Lower lobe of right lung (tissue), 2 donors: ENCODE results near the gene MRRF. TPM values are rescaled to one million over a fixed set of nuclear protein-coding genes. Genes with fewer than 3 reads are reported as not detected.
A peak's percentile ranks its signal among the peaks of the same experiment; 100 is the strongest.

ENCODE experiments used
- ATAC-seq, 2 donors: fragments of 200-7000 bp; cut with Tn5 transposase; one replicate each; pipeline ENCODE4 v1.9.1; 2020 to 2022; ENCODE audit warnings: mild to moderate bottlenecking in 2 of 2, moderate library complexity in 2 of 2
- DNase-seq: peaks from one replicate; pipeline ENCODE4 v3.0.0-alpha.2; 2020
- H3K27ac ChIP-seq: fragments of 200-600 bp; one replicate; pipeline ENCODE4 v1.8.0; 2022
- H3K27me3 ChIP-seq: fragments of 200-600 bp; one replicate; pipeline ENCODE4 v1.8.0; 2022; ENCODE audit warnings: low read depth
- H3K36me3 ChIP-seq: fragments of 200-600 bp; one replicate; pipeline ENCODE4 v1.8.0; 2022; ENCODE audit warnings: mild to moderate bottlenecking
- H3K4me1 ChIP-seq: fragments of 200-600 bp; one replicate; pipeline ENCODE4 v1.8.0; 2022
- H3K4me3 ChIP-seq: fragments of 200-600 bp; one replicate; pipeline ENCODE4 v1.8.0; 2022; ENCODE audit warnings: mild to moderate bottlenecking
- H3K9me3 ChIP-seq: fragments of 200-600 bp; one replicate; pipeline ENCODE4 v1.8.0; 2022
- intact Hi-C: fragments of 100-400 bp; cut with DNase I; formaldehyde crosslinking; loops from one replicate; pipeline ENCODE4 v1.11.0; 2022
- total RNA-seq: library from RNA; stranded (reverse); fragmentation: NEBNext Ultra II Directional; extraction: Animal tissue kit (Norgen Biotek cat#: 25700); gene quantifications from one replicate; pipeline ENCODE4 v1.2.1, GENCODE V29; 2021
- TF ChIP-seq, protein P1 (sequence below): fragments of 200-600 bp; IDR thresholded peaks from one replicate; pipeline ENCODE4 v1.8.0; 2022; ENCODE audit warnings: antibody characterized with exemption, mild to moderate bottlenecking
- donor health status: DM: no; HTN: yes; CAD: no; lungs with severe emphysema.

The MRRF gene
- total RNA-seq, 1 donor from 2014 or later = 30.2 TPM

DNA sequence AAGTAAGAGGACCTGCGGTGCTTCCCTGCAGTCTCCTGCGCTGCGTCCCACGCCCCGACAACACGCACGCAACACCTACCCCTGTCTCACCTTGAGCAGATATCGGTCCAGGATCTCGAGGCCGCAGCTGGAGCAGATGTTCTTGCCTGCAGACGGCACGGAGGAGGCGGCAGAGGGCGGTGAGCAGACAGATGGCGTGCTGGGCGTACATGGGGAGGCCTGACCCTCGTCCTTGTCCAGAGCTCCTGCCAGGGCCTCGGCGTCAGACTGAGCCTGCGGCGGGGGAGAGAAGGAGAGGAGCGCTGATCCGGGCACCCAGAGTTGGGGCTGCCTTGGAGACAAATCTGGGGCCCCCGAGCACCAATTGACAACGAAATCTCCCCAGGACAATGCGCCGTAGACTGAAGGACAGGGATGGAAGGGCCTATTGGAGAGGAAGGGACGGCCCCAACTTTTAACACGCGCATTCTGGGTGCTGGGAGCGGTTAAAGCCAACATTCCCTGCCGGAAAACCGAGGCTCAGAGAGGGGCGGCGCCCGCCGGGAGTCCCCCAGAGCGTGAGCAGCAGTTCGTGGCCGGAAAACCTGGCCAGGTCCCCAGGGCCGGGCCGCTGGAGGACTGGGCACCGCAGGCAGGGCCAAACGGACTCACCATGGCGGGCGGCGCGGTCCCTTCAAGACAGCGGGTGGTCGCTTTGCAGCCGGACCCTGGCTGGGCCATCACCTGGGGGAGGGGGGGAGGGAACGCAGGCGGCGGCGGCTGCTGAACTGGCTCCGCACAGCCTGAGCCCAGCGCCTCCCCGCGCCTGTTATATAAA lies 37.7 kb upstream of the MRRF start:
- peak overlapping the region; percentile 50 for H3K4me3 ChIP-seq
- peaks cover 66% of the 10 kb centered on the region for H3K27me3 ChIP-seq
- no peak for DNase-seq
- H3K9me3 ChIP-seq = no peaks in the 10 kb centered on the region
- peak in 1 of 2 donors; percentile 17 for ATAC-seq
- intact Hi-C loops = no loop called here
- no peak overlapping the region for H3K27ac ChIP-seq
- no peaks in the 10 kb centered on the region for H3K36me3 ChIP-seq
- peaks cover 32% of the 10 kb centered on the region for H3K4me1 ChIP-seq
- TF ChIP-seq, protein P1, sequence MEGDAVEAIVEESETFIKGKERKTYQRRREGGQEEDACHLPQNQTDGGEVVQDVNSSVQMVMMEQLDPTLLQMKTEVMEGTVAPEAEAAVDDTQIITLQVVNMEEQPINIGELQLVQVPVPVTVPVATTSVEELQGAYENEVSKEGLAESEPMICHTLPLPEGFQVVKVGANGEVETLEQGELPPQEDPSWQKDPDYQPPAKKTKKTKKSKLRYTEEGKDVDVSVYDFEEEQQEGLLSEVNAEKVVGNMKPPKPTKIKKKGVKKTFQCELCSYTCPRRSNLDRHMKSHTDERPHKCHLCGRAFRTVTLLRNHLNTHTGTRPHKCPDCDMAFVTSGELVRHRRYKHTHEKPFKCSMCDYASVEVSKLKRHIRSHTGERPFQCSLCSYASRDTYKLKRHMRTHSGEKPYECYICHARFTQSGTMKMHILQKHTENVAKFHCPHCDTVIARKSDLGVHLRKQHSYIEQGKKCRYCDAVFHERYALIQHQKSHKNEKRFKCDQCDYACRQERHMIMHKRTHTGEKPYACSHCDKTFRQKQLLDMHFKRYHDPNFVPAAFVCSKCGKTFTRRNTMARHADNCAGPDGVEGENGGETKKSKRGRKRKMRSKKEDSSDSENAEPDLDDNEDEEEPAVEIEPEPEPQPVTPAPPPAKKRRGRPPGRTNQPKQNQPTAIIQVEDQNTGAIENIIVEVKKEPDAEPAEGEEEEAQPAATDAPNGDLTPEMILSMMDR = no peak

DNA sequence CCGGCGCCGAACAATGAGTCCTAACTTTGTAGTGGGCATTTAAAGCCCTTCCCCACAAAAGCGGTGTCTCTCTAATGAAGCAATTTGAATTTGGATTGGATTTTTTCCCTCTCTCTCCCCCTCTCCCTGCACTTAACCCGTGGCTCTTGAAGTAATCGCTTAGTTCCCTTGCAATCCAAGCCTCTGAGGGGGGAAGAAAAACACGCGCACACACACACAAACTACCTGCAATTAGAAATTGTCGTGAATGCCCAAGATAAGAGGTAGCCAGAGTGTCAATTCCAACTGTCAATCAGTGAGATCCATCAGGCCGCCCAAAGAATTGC lies 37.1 kb upstream of the MRRF start:
- DNase-seq (no peak), ATAC-seq (no peak)
- Histone ChIP-seq H3K27me3 (peaks cover 62% of the 10 kb centered on the region), H3K4me3 (peak overlapping the region; percentile 50), H3K4me1 (peaks cover 32% of the 10 kb centered on the region), H3K9me3 (no peaks in the 10 kb centered on the region), H3K27ac (no peak overlapping the region), H3K36me3 (no peaks in the 10 kb centered on the region)
- TF ChIP-seq, protein P1 = no peak
- intact Hi-C loops = no loop called here

DNA sequence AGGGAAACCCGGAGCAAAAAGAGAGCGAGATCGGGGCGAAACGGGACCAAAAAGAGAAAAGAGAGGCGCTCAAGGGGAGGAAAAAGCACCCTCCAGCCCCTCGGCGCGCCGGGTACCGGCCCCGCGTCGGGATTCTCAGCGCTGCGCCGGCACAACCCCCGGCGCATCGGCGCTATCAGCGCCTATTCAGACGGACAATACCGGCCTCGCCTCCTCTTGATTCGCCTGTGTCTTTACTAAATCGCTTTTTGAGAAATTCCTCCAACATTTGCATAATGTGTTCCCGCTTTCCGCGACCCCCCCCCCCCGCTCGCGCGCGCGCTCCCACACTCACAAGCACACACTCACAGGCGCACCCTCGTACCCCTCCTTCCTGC lies 36.5 kb upstream of the MRRF start:
- Histone ChIP-seq H3K36me3 (no peaks in the 10 kb centered on the region), H3K4me3 (peak overlapping the region; percentile 50), H3K27ac (no peak overlapping the region), H3K4me1 (peaks cover 32% of the 10 kb centered on the region), H3K27me3 (peaks cover 62% of the 10 kb centered on the region), H3K9me3 (no peaks in the 10 kb centered on the region)
- no peak for ATAC-seq
- DNase-seq = no peak
- TF ChIP-seq, protein P1 = no peak
- intact Hi-C loops = no loop called here

DNA sequence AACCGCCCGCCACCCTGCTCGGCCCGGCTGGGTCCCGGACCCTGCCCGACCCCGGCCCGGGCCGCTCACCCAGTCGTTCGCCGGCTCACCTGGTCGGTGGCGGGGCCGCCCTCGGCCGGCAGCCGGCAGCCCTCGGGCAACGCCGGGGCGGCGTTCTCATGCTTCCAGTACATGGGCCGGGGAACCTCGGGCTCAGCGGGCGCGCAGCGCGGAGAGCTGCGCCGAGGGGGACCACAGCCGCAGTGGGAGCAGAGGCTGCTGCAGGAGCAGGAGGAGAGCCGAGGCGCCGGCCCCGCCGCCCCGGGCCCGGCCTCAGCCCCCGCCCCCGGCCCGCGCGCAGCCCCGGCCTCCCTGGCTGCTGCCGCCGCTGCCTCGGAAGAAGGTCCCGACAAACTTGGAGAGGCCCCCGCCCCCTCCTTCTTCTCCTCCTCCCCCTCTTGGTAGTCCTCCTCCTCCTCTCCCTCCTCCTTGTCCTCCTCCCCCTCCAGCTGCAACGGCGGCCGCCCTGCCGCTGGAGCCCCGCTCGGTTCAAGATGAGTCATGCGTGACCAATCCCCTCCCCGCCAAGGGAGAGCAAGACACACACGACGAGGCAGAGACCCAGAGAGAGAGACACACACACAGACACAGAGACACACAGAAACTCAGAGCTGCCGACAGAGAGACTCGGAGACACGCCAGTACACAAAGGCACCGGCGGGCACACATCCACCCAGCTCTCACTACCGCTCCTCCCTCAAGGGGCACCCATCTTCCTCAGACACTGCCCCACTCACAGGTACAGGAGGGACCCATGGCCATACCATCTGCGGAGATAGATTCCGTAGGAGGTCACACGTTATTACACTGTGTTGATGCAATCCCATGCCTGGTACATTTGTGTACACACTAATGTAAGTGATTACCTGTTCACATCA lies 35.9 kb upstream of the MRRF start, which contains the start of gene LHX6:
Gene LHX6 (minus strand): TSS at position 390 of the 917 bp plus-strand sequence. CDS start 217 bp downstream, at position 173.
- ATAC-seq (peak; percentile 3 to 38), DNase-seq (no peak)
- H3K27ac ChIP-seq = no peak within 1 kb of the TSS
- peaks cover 62% of the 10 kb centered on the region for H3K27me3 ChIP-seq
- peak within 1 kb of the TSS; percentile 50 for H3K4me3 ChIP-seq
- intact Hi-C loops = no loop called here
- no peaks in the 10 kb centered on the region for H3K36me3 ChIP-seq
- TF ChIP-seq, protein P1 = no peak
- H3K9me3 ChIP-seq = no peaks in the 10 kb centered on the region
- peaks cover 32% of the 10 kb centered on the region for H3K4me1 ChIP-seq

DNA sequence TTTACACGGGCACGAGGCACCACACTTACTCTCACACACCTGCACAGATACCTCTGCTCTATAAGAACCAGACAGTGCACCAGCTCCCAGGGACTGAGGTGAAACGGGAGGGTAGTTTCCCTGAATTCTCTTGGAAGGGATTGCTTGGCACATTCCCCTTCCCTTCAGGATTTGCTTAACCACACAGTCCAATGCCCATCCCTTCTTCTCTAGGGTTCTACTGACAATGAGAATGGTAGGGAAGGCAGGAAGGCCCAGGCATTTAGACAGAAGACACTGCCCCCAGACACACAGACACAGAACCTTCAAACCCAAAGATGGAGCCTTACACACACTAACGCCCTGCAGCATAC lies 35.2 kb upstream of the MRRF start:
- Histone ChIP-seq H3K4me1 (peaks cover 32% of the 10 kb centered on the region), H3K36me3 (no peaks in the 10 kb centered on the region), H3K4me3 (no peak overlapping the region), H3K9me3 (no peaks in the 10 kb centered on the region), H3K27me3 (peaks cover 59% of the 10 kb centered on the region), H3K27ac (no peak overlapping the region)
- no peak for ATAC-seq
- DNase-seq = no peak
- intact Hi-C loops = no loop called here
- TF ChIP-seq, protein P1 = no peak
